Sigmoid colon (tissue), 7 donors: ENCODE measurements around the gene ACACA. TPM values are rescaled to one million over a fixed set of nuclear protein-coding genes. Genes with fewer than 3 reads are reported as not detected.

Experiments used
- DNase-seq: peaks from one replicate; pipeline ENCODE4 v3.0.0-alpha.2; 2019
- H3K27ac ChIP-seq, 4 donors: fragments of 200-600 bp; sonication (generic); one replicate each; pipeline ENCODE4 v1.5.1; 2016 to 2019; ENCODE audit warnings: mild to moderate bottlenecking in 1 of 4
- H3K27me3 ChIP-seq, 3 donors: fragments of 200-600 bp; sonication (generic); one replicate each; pipeline ENCODE4 v1.5.1; 2019; ENCODE audit warnings: mild to moderate bottlenecking in 1 of 3
- H3K36me3 ChIP-seq, 4 donors: fragments of 200-600 bp; sonication (generic); one replicate each; pipeline ENCODE4 v1.5.1; 2016 to 2019
- H3K4me1 ChIP-seq, 4 donors: fragments of 200-600 bp; sonication (generic); one replicate each; pipeline ENCODE4 v1.5.1; 2017 to 2019
- H3K4me3 ChIP-seq, 4 donors: fragments of 200-600 bp; sonication (generic); one replicate each; pipeline ENCODE4 v1.5.1; 2017 to 2019; ENCODE audit warnings: mild to moderate bottlenecking in 2 of 4, moderate library complexity in 1 of 4
- H3K9me3 ChIP-seq, 4 donors: fragments of 200-600 bp in 3 of 4; sonication (generic) in 3 of 4; one replicate each; pipeline versions ENCODE4 v1.5.1 to v1.6.1; 2013 to 2019
- EP300 ChIP-seq, 4 donors: sonication (generic); formaldehyde crosslinking; IDR thresholded peaks; one replicate each; pipeline ENCODE4 v1.6.1; 2017; ENCODE audit warnings: antibody characterized with exemption in 4 of 4
- POLR2A ChIP-seq, 2 donors: fragments of 450-650 bp; IDR thresholded peaks; one replicate each; pipeline ENCODE4 v1.6.1; 2016; ENCODE audit warnings: antibody characterized with exemption in 2 of 2, mild to moderate bottlenecking in 2 of 2, moderate library complexity in 2 of 2
- POLR2AphosphoS5 ChIP-seq, 4 donors: sonication (generic); formaldehyde crosslinking; IDR thresholded peaks; one replicate each; pipeline ENCODE4 v1.6.1; 2017; ENCODE audit warnings: antibody characterized with exemption in 4 of 4
- WGBS, 2 donors: extraction: QIAGEN DNeasy Blood & Tissue Kit; methylation state at CpG; one replicate each; pipeline ENCODE4 v1.1.7; 2013; 5-methylcytosine and 5-hydroxymethylcytosine counted together
- intact Hi-C: fragments of 100-400 bp; cut with DNase I; formaldehyde crosslinking; loops from one replicate; pipeline ENCODE4 v1.15.1; 2023
- polyA plus RNA-seq, 3 donors: library from polyadenylated mRNA; stranded (reverse); fragments of 200-250 nt; gene quantifications; one replicate each; pipeline ENCODE4 v1.2.3, GENCODE V29; 2013
- total RNA-seq, 4 donors: library from RNA; depleted of rRNA; stranded (reverse); fragments of >200 nt; gene quantifications; one replicate each; pipeline ENCODE4 v1.1.0, GENCODE V29; 2016
- TF ChIP-seq, protein P1 (sequence below), 4 experiments: fragments of 450-650 bp in 3 of 4; fragments of 200-600 bp in 1 of 4; IDR thresholded peaks; one replicate each; pipeline ENCODE4 v1.5.1; 2016 to 2019; ENCODE audit warnings: antibody characterized with exemption in 4 of 4, mild to moderate bottlenecking in 3 of 4, moderate library complexity in 2 of 4
- donor health status: healthy with polysubstance abuse.
- donor health status: Bipolar disorder and iron deficiency.
- donor health status: healthy.

The ACACA gene
- total and polyA plus RNA-seq, 7 donors, result 10.8 to 38.9 (median 27.6) TPM

DNA sequence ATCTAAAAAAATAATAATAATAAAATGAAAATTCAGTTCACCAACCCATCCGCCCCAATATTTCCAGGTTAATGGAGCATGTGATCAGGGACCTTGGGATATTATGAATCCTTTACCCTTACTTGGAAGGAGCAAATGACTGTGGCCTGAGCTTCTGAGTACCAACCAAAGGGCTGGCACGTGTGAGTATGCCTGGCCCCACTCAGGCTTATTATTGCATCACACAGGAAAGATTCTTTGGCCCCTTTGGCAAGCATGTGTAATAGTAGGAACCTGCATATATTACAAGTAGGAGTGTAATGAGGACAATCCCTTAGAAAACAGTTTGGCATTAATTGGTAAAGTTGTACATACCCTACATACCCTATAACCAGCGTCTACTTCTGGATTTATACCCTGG, 38.1 kb downstream of the ACACA start:
- DNase-seq, result no peak
- intact Hi-C loops, result no loop called here

DNA sequence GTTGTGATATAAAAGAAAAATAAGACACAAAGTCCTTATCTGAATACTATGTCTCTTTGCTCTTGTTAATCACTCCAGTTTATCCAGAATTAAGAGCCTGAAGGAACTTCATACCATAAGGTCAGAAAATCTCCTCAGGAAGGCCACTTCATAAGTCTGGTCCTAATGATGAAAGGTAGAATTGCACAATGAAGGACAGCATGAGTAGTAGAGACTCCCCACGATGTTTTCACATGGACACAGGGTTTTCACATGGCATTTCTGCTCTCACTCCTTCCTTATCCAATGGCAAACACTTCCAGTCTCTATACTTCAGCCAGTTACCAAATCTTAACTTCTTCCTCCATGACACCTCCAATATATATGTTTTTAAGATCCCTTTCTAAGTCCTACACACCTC, 41.0 kb downstream of the ACACA start:
- no peaks in the 10 kb centered on the region for H3K27me3 ChIP-seq
- 67 to 78% methylated on average over 1 of the region's 1 CpG for WGBS, 2 donors
- no peak for TF ChIP-seq POLR2AphosphoS5 (IDR thresholded peaks at IDR 0.05)
- no peaks in the 10 kb centered on the region for H3K9me3 ChIP-seq
- intact Hi-C loops, result no loop called here
- no peak overlapping the region for H3K27ac ChIP-seq
- DNase-seq, result no peak
- no peak overlapping the region for H3K4me3 ChIP-seq
- no peaks in the 10 kb centered on the region for H3K4me1 ChIP-seq
- no peaks in the 10 kb centered on the region for H3K36me3 ChIP-seq

More for the DNA sequence above, 38.1 kb downstream of the ACACA start:
- Histone ChIP-seq H3K4me3 (no peak overlapping the region), H3K9me3 (no peaks in the 10 kb centered on the region), H3K27me3 (no peaks in the 10 kb centered on the region), H3K27ac (no peak overlapping the region), H3K4me1 (peaks cover 0 to 3% (median 0%) of the 10 kb centered on the region in 4 donors), H3K36me3 (no peaks in the 10 kb centered on the region)
- whole genome bisulfite sequencing, 2 donors, result 90% methylated on average over 3 of the region's 3 CpGs
- TF ChIP-seq POLR2A (IDR thresholded peaks at IDR 0.05) (no peak), POLR2AphosphoS5 (IDR thresholded peaks at IDR 0.05) (no peak), EP300 (IDR thresholded peaks at IDR 0.05) (no peak)
- TF ChIP-seq, protein P1, sequence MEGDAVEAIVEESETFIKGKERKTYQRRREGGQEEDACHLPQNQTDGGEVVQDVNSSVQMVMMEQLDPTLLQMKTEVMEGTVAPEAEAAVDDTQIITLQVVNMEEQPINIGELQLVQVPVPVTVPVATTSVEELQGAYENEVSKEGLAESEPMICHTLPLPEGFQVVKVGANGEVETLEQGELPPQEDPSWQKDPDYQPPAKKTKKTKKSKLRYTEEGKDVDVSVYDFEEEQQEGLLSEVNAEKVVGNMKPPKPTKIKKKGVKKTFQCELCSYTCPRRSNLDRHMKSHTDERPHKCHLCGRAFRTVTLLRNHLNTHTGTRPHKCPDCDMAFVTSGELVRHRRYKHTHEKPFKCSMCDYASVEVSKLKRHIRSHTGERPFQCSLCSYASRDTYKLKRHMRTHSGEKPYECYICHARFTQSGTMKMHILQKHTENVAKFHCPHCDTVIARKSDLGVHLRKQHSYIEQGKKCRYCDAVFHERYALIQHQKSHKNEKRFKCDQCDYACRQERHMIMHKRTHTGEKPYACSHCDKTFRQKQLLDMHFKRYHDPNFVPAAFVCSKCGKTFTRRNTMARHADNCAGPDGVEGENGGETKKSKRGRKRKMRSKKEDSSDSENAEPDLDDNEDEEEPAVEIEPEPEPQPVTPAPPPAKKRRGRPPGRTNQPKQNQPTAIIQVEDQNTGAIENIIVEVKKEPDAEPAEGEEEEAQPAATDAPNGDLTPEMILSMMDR (IDR thresholded peaks at IDR 0.05), result no peak

DNA sequence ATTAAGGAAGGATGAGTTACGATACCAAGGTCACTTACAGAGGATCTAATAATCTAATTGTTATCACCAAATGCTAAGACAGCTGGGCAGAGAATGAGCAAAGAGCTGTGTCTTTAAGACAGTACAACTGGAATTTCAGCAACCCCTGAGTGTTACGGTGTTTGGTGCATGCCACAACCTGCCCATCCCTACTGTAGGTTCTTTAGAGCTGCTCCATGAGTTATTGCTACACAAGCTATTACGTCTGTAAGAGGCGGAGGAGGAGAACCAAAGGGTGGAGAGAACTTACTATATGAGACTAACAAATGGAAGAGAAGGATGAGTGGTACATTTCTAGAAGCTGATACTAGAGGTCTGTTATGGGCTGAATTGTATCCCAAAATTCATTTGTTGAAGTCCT, 45.1 kb downstream of the ACACA start:
- no peak for TF ChIP-seq POLR2A (IDR thresholded peaks at IDR 0.05)
- no peak for TF ChIP-seq EP300 (IDR thresholded peaks at IDR 0.05)
- TF ChIP-seq POLR2AphosphoS5 (IDR thresholded peaks at IDR 0.05), result no peak
- TF ChIP-seq, protein P1 (IDR thresholded peaks at IDR 0.05), result no peak
- DNase-seq, result no peak
- peaks cover 0 to 25% (median 22%) of the 10 kb centered on the region in 4 donors for H3K4me1 ChIP-seq
- H3K36me3 ChIP-seq, result no peaks in the 10 kb centered on the region
- H3K27ac ChIP-seq, result no peak overlapping the region
- intact Hi-C loops, result no loop called here
- WGBS, 2 donors, result 77 to 89% methylated on average over 4 of the region's 4 CpGs
- H3K4me3 ChIP-seq, result no peak overlapping the region
- no peaks in the 10 kb centered on the region for H3K27me3 ChIP-seq
- no peaks in the 10 kb centered on the region for H3K9me3 ChIP-seq

DNA sequence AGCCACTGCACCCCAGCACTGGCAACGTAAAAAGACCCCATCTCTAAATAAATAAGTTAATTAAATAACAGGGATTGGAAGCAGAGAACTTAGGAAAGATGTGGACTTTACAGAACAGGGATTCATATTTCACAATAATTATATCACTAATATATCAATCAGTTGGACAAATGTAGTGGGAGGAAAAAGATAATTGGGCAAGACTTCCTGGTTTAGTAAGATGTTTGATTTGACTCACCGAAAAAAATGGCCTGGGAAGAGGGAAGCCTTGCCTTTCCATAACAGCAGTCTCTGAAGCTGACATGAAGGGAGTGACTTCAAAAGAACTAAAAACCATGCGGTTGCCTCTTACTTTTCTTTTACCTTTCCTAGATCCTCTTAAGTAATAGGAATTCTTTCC, 46.0 kb downstream of the ACACA start:
- no peak for DNase-seq
- H3K9me3 ChIP-seq, result no peaks in the 10 kb centered on the region
- intact Hi-C loops, result no loop called here
- TF ChIP-seq POLR2A (IDR thresholded peaks at IDR 0.05), result no peak
- no peak for TF ChIP-seq EP300 (IDR thresholded peaks at IDR 0.05)
- TF ChIP-seq POLR2AphosphoS5 (IDR thresholded peaks at IDR 0.05), result no peak
- TF ChIP-seq, protein P1 (IDR thresholded peaks at IDR 0.05), result no peak
- 66 to 78% methylated on average over 3 of the region's 3 CpGs for WGBS, 2 donors
- H3K4me1 ChIP-seq, result peaks cover 0 to 25% (median 22%) of the 10 kb centered on the region in 4 donors
- no peaks in the 10 kb centered on the region for H3K27me3 ChIP-seq
- no peaks in the 10 kb centered on the region for H3K36me3 ChIP-seq
- H3K4me3 ChIP-seq, result no peak overlapping the region
- H3K27ac ChIP-seq, result peak overlapping the region in 1 of 4 donors; percentile 93

DNA sequence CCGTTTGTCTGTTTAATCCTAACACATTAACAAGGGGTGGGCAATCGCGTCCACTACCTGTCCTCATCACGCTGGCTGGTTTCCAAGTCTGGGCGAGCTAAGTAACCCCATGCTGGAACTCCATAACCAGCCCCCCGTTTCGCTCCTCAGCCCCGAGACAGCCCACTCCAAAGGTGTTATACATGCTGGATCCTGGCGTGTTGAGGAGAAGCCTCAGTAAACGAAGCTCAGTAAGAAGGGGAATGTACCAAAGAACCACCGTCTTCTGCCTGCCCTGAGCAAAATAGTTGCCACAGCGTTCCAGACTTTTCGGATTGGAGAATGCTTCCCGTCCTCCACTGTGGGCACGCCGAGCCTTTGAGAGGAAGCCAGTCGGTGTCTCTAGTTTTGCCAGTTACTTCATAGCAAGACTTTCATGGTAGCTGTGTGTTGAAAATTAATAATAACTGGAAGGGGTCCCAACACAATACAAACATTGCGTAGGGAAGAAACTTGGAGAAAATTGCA, 46.9 kb downstream of the ACACA start:
- TF ChIP-seq, protein P1 (IDR thresholded peaks at IDR 0.05), result no peak
- TF ChIP-seq POLR2A (IDR thresholded peaks at IDR 0.05) (no peak), POLR2AphosphoS5 (IDR thresholded peaks at IDR 0.05) (no peak), EP300 (IDR thresholded peaks at IDR 0.05) (no peak)
- H3K36me3 ChIP-seq, result no peaks in the 10 kb centered on the region
- peak overlapping the region; percentile 92 to 97 (median 94) for H3K27ac ChIP-seq
- peak overlapping the region; percentile 63 to 93 (median 76) for H3K4me3 ChIP-seq
- H3K4me1 ChIP-seq, result peaks cover 0 to 25% (median 22%) of the 10 kb centered on the region in 4 donors
- DNase-seq, result peak; percentile 67
- intact Hi-C loops, result loop anchor here (2.0 to 10.0 kb wide), 3 partner anchors 47 to 755 kb away; partner anchors contain the start of genes ACACA, DUSP14, MRM1 and TADA2A
- no peaks in the 10 kb centered on the region for H3K27me3 ChIP-seq
- WGBS, 2 donors, result 30 to 51% methylated on average over 18 of the region's 18 CpGs
- no peaks in the 10 kb centered on the region for H3K9me3 ChIP-seq
